IPS-18a (cell line): ENCODE results near the gene MBOAT2.

Experiments
- H3K27ac ChIP-seq: one replicate; pipeline ENCODE4 v1.5.1; 2013; ENCODE audit warnings: low read length
- H3K27me3 ChIP-seq: one replicate; pipeline ENCODE4 v1.6.1; 2013; ENCODE audit warnings: mild to moderate bottlenecking, low read length; ENCODE audit not compliant: control insufficient read depth, insufficient read depth
- H3K36me3 ChIP-seq: one replicate; pipeline ENCODE4 v1.6.1; 2013; ENCODE audit warnings: low read depth, low read length; ENCODE audit not compliant: control insufficient read depth
- H3K4me1 ChIP-seq: one replicate; pipeline ENCODE4 v1.6.1; 2013; ENCODE audit warnings: low read depth, low read length; ENCODE audit not compliant: control insufficient read depth
- H3K4me3 ChIP-seq: one replicate; pipeline ENCODE4 v1.5.1; 2013; ENCODE audit warnings: low read length
- H3K9ac ChIP-seq: one replicate; pipeline ENCODE4 v1.6.1; 2013; ENCODE audit warnings: mild to moderate bottlenecking, low read length, moderate library complexity
- H3K9me3 ChIP-seq: one replicate; pipeline ENCODE4 v1.6.1; 2013; ENCODE audit warnings: low read depth, low read length; ENCODE audit not compliant: control insufficient read depth

Gene MBOAT2

DNA sequence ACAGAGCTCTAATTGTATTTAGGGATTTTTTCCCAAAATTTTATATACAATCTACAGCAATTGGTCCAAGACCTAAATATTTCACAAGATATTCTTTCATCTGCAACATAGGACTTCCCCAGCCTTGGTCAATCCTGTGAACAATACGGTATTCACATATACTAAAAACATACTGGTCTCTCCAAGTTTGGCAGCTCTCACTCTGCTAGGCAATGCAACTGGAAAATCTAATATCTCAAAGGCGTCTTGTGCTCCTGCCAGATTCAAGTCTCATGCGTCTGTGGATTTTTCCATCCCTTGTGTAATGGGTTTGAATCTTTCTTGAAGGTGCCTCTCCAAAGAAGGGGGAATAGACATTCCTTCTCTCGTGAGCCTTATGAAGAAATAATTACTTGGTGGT lies 27.4 kb upstream of the MBOAT2 start:
- Histone ChIP-seq H3K27ac (no peak overlapping the region), H3K36me3 (no peaks in the 10 kb centered on the region), H3K4me1 (peaks cover 9% of the 10 kb centered on the region), H3K4me3 (no peak overlapping the region), H3K27me3 (no peaks in the 10 kb centered on the region), H3K9ac (no peak overlapping the region), H3K9me3 (no peaks in the 10 kb centered on the region)

- H3K27ac ChIP-seq = no peak overlapping the region
- no peak overlapping the region for H3K9ac ChIP-seq
- H3K27me3 ChIP-seq = no peaks in the 10 kb centered on the region
- H3K36me3 ChIP-seq = no peaks in the 10 kb centered on the region
- no peak overlapping the region for H3K4me3 ChIP-seq
- no peaks in the 10 kb centered on the region for H3K9me3 ChIP-seq
- H3K4me1 ChIP-seq = peaks cover 9% of the 10 kb centered on the region
These were observed 26.7 kb upstream of the MBOAT2 start for GRCh38 chr2:9030190-9030589.

- no peak overlapping the region for H3K27ac ChIP-seq
- no peaks in the 10 kb centered on the region for H3K9me3 ChIP-seq
- H3K36me3 ChIP-seq = no peaks in the 10 kb centered on the region
- H3K4me3 ChIP-seq = no peak overlapping the region
- H3K9ac ChIP-seq = no peak overlapping the region
- H3K27me3 ChIP-seq = no peaks in the 10 kb centered on the region
- peaks cover 9% of the 10 kb centered on the region for H3K4me1 ChIP-seq
These were observed 26.2 kb upstream of the MBOAT2 start for GRCh38 chr2:9029721-9030120.

- Histone ChIP-seq H3K36me3 (no peaks in the 10 kb centered on the region), H3K9ac (no peak overlapping the region)
These were observed 24.4 kb upstream of the MBOAT2 start for GRCh38 chr2:9027884-9028283.

GRCh38 chr2:9025746-9026145 lies 22.3 kb upstream of the MBOAT2 start:
- H3K9me3 ChIP-seq = no peaks in the 10 kb centered on the region
- no peak overlapping the region for H3K4me3 ChIP-seq
- no peak overlapping the region for H3K9ac ChIP-seq
- no peaks in the 10 kb centered on the region for H3K36me3 ChIP-seq
- H3K27ac ChIP-seq = no peak overlapping the region
- no peaks in the 10 kb centered on the region for H3K27me3 ChIP-seq
- no peaks in the 10 kb centered on the region for H3K4me1 ChIP-seq

More at GRCh38 chr2:9027884-9028283, 24.4 kb upstream of the MBOAT2 start:
- Histone ChIP-seq H3K27ac (no peak overlapping the region), H3K4me1 (peaks cover 2% of the 10 kb centered on the region), H3K27me3 (no peaks in the 10 kb centered on the region), H3K9me3 (no peaks in the 10 kb centered on the region), H3K4me3 (no peak overlapping the region)

- H3K9ac ChIP-seq = no peak overlapping the region
- no peaks in the 10 kb centered on the region for H3K27me3 ChIP-seq
- no peak overlapping the region for H3K27ac ChIP-seq
- no peaks in the 10 kb centered on the region for H3K4me1 ChIP-seq
- H3K4me3 ChIP-seq = no peak overlapping the region
- no peaks in the 10 kb centered on the region for H3K9me3 ChIP-seq
- H3K36me3 ChIP-seq = no peaks in the 10 kb centered on the region
These were observed 21.1 kb upstream of the MBOAT2 start for GRCh38 chr2:9024575-9024974.

- Histone ChIP-seq H3K36me3 (no peaks in the 10 kb centered on the region), H3K9me3 (no peaks in the 10 kb centered on the region), H3K27me3 (no peaks in the 10 kb centered on the region), H3K4me3 (no peak overlapping the region), H3K27ac (no peak overlapping the region), H3K4me1 (no peaks in the 10 kb centered on the region), H3K9ac (no peak overlapping the region)
These were observed 18.2 kb upstream of the MBOAT2 start for GRCh38 chr2:9021563-9022211.

DNA sequence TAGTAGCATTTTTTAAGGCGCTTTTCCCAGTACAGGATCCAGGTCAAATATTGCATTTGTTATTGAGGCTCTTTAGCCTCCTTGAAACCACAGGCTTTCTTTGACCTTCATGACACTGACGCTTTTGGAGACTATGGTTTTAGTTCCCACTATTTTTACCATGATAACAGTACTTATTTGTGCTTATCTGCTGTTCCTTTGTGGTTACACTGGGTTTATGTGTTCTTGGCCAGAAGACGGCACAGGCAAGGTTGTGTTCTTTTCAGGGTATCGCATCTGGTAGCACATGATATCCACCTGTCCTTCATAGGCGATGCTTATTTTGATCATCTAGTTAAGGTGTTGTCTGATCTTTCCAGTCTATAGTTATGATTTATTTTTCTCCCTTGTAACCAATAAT lies 16.8 kb upstream of the MBOAT2 start:
- Histone ChIP-seq H3K27me3 (no peaks in the 10 kb centered on the region), H3K9ac (no peak overlapping the region), H3K36me3 (no peaks in the 10 kb centered on the region)

DNA sequence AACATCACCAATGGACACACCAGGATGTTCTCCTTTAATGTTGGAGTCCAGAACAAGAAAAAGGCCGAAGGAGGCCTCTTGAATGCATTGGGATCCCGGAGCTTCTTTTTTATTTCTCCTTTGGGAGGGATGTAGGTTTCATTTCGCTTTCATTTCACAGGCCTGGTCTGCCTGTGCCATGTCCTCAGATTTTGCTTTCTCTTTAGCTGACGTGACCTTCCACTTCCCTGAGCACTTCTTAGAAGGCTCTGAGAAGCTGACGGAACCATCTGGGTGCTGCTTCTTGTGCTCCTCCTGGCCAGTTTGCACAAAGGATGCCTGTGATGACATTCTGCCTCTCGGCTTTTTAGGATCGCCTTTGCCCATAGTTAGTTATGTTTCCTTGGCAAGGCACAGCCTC lies 15.1 kb upstream of the MBOAT2 start:
- Histone ChIP-seq H3K27ac (no peak overlapping the region), H3K4me1 (no peaks in the 10 kb centered on the region), H3K27me3 (no peaks in the 10 kb centered on the region), H3K36me3 (no peaks in the 10 kb centered on the region), H3K4me3 (no peak overlapping the region), H3K9me3 (no peaks in the 10 kb centered on the region), H3K9ac (no peak overlapping the region)

More for the DNA sequence above, 16.8 kb upstream of the MBOAT2 start:
- no peaks in the 10 kb centered on the region for H3K9me3 ChIP-seq
- no peaks in the 10 kb centered on the region for H3K4me1 ChIP-seq
- no peak overlapping the region for H3K27ac ChIP-seq
- H3K4me3 ChIP-seq = no peak overlapping the region

- no peak overlapping the region for H3K9ac ChIP-seq
These were observed 14.6 kb upstream of the MBOAT2 start for GRCh38 chr2:9018109-9018508.

GRCh38 chr2:9017411-9017810 lies 13.9 kb upstream of the MBOAT2 start:
- H3K4me1 ChIP-seq = no peaks in the 10 kb centered on the region
- no peak overlapping the region for H3K27ac ChIP-seq
- no peaks in the 10 kb centered on the region for H3K36me3 ChIP-seq
- no peak overlapping the region for H3K4me3 ChIP-seq
- no peaks in the 10 kb centered on the region for H3K9me3 ChIP-seq
- H3K9ac ChIP-seq = no peak overlapping the region
- H3K27me3 ChIP-seq = no peaks in the 10 kb centered on the region

More at GRCh38 chr2:9018109-9018508, 14.6 kb upstream of the MBOAT2 start:
- no peaks in the 10 kb centered on the region for H3K27me3 ChIP-seq
- H3K9me3 ChIP-seq = no peaks in the 10 kb centered on the region
- H3K4me1 ChIP-seq = no peaks in the 10 kb centered on the region
- H3K36me3 ChIP-seq = no peaks in the 10 kb centered on the region
- H3K27ac ChIP-seq = no peak overlapping the region
- H3K4me3 ChIP-seq = no peak overlapping the region

DNA sequence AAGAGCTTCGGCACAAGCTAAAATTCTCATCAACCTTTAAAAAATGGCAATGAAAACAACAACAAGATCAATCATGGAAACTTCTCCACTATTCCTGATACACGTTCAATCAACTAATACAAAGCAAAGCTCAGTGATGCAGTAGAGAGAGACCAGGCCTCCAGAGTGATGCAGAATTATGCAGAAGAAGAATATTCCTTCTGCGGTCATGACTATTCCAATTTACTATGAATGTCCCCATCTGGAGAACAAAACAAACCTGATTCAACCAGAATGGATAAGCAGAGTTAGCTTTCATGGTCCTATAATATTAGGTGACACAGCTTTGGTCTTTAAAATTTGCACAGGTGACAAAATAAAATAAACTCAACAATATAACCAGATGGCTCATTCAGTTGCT lies 12.5 kb upstream of the MBOAT2 start:
- no peaks in the 10 kb centered on the region for H3K36me3 ChIP-seq
- H3K9ac ChIP-seq = no peak overlapping the region
- H3K9me3 ChIP-seq = no peaks in the 10 kb centered on the region
- H3K4me1 ChIP-seq = no peaks in the 10 kb centered on the region
- no peak overlapping the region for H3K4me3 ChIP-seq
- no peaks in the 10 kb centered on the region for H3K27me3 ChIP-seq
- H3K27ac ChIP-seq = no peak overlapping the region
